K562 (cell line): Measurements from ENCODE around the gene DELE1. TPM values are rescaled to one million over a fixed set of nuclear protein-coding genes. Genes with fewer than 3 reads are reported as not detected.

Source experiments
- CCAR2 ChIP-seq: fragments of 200-400 bp; formaldehyde crosslinking; IDR thresholded peaks from 2 replicates; pipeline ENCODE4 v1.6.1; 2017; ENCODE audit warnings: mild to moderate bottlenecking, low read depth, low read length
- CHCHD3 ChIP-seq: fragments of 250-450 bp; sonication (Bioruptor Pico); IDR thresholded peaks from 2 replicates; pipeline ENCODE4 v2.1.2; 2022; ENCODE audit warnings: mild to moderate bottlenecking
- CREM ChIP-seq: IDR thresholded peaks from 2 replicates; pipeline ENCODE4 v1.6.1; 2014; ENCODE audit warnings: antibody characterized with exemption, low read depth
- DEAF1 ChIP-seq: fragments of 450-650 bp; formaldehyde crosslinking; IDR thresholded peaks from 2 replicates; pipeline ENCODE4 v1.4.0; 2020; ENCODE audit warnings: mild to moderate bottlenecking, moderate library complexity
- E2F4 ChIP-seq: sonication (generic); formaldehyde crosslinking; IDR thresholded peaks from 2 replicates; pipeline ENCODE4 v1.8.0; 2022; ENCODE audit warnings: mild to moderate bottlenecking, low read depth, missing genetic modification reagents
- ELK3 ChIP-seq: fragments of 450-650 bp; formaldehyde crosslinking; IDR thresholded peaks from 2 replicates; pipeline ENCODE4 v1.4.0; 2020; ENCODE audit warnings: mild to moderate bottlenecking
- FOXO4 ChIP-seq: fragments of 450-650 bp; formaldehyde crosslinking; IDR thresholded peaks from 2 replicates; pipeline ENCODE4 v1.4.0; 2020; ENCODE audit warnings: mild to moderate bottlenecking, moderate library complexity
- IRF1 ChIP-seq: sonication (generic); formaldehyde crosslinking; IDR thresholded peaks from 2 replicates; pipeline ENCODE4 v1.8.0; 2022; ENCODE audit warnings: missing genetic modification reagents, mild to moderate bottlenecking, borderline replicate concordance
- MCM5 ChIP-seq: fragments of 450-650 bp; IDR thresholded peaks from 2 replicates; pipeline ENCODE4 v1.6.1; 2016; ENCODE audit warnings: low read depth
- NCOA1 ChIP-seq: fragments of 450-650 bp; IDR thresholded peaks from 2 replicates; pipeline ENCODE4 v1.6.1; 2016; ENCODE audit warnings: low read depth
- NFE2L1 ChIP-seq: fragments of 450-650 bp; IDR thresholded peaks from 2 replicates; pipeline ENCODE4 v1.6.1; 2016; ENCODE audit warnings: missing genetic modification characterization, low read depth, mild to moderate bottlenecking, missing compliant biosample characterization, moderate library complexity, borderline replicate concordance
- NKRF ChIP-seq: fragments of 450-650 bp; IDR thresholded peaks from 2 replicates; pipeline ENCODE4 v1.6.1; 2016; ENCODE audit warnings: borderline replicate concordance
- NR2C1 ChIP-seq, 2 experiments: fragments of 450-650 bp; IDR thresholded peaks; 2 replicates each; pipeline ENCODE4 v1.6.1; 2017; ENCODE audit warnings: mild to moderate bottlenecking in 2 of 2, antibody characterized with exemption in 1 of 2, inconsistent platforms in 1 of 2, missing compliant biosample characterization in 1 of 2, missing genetic modification characterization in 1 of 2
- PPARD ChIP-seq: fragments of 250-450 bp; sonication (Bioruptor Pico); IDR thresholded peaks from 2 replicates; pipeline ENCODE4 v1.8.0; 2022; ENCODE audit warnings: inconsistent platforms, mild to moderate bottlenecking, moderate library complexity
- RHOXF2B ChIP-seq: fragments of 250-450 bp; sonication (Bioruptor Pico); conservative IDR thresholded peaks from 2 replicates; pipeline ENCODE4 v1.5.1; 2021
- SRSF9 ChIP-seq: fragments of 200-400 bp; formaldehyde crosslinking; IDR thresholded peaks from 2 replicates; pipeline ENCODE4 v1.6.1; 2017; ENCODE audit warnings: low read depth, low read length, borderline replicate concordance
- TCF3 ChIP-seq: sonication (generic); formaldehyde crosslinking; IDR thresholded peaks from 2 replicates; pipeline ENCODE4 v1.4.0; 2020; ENCODE audit warnings: mild to moderate bottlenecking, missing genetic modification reagents
- ZNF146 ChIP-seq: IDR thresholded peaks from one replicate; pipeline ENCODE4 v1.6.1; 2018; ENCODE audit warnings: missing compliant biosample characterization; ENCODE audit not compliant: unreplicated experiment
- ZNF75A ChIP-seq: fragments of 450-650 bp; formaldehyde crosslinking; IDR thresholded peaks from 2 replicates; pipeline ENCODE4 v1.4.0; 2020; ENCODE audit warnings: mild to moderate bottlenecking
- ZNF764 ChIP-seq: fragments of 250-450 bp; sonication (Bioruptor Pico); IDR thresholded peaks from 2 replicates; pipeline ENCODE4 v1.4.0; 2020; ENCODE audit warnings: low read depth, mild to moderate bottlenecking, moderate library complexity
- polyA plus RNA-seq, 8 experiments: library from polyadenylated mRNA; depleted of rRNA in 4 of 8; stranded (reverse) in 5 of 8; unstranded in 3 of 8; fragments of >200 nt; fragmentation: Nextera tagmentation in 2 of 8; fragmentation: Illumina TruSeq in 1 of 8; extraction: Ambion mirVana in 2 of 8; extraction: Trizol in 1 of 8; gene quantifications; 2 replicates each; pipeline versions ENCODE4 v1.2.1 to v1.2.3, GENCODE V29; 2011 to 2014; ENCODE audit warnings: inconsistent platforms in 1 of 8, missing spikeins in 1 of 8
- total RNA-seq, 7 experiments: library from RNA; depleted of rRNA in 6 of 7; stranded (reverse); fragments of >200 nt in 6 of 7; fragmentation: Illumina TruSeq in 2 of 7; extraction: Trizol in 2 of 7; gene quantifications; 2 replicates each; pipeline versions ENCODE4 v1.2.1 to v1.2.3, GENCODE V29; 2011 to 2021; ENCODE audit warnings: low replicate concordance in 1 of 7

The DELE1 gene
- total and polyA plus RNA-seq, 9 of the 15 experiments (the other 6 are each of a cell fraction or from before 2014, with no cell fraction given) = 16.6 to 74.4 (median 49.8) TPM

GRCh38 chr5:141875795-141876627 lies 47.7 kb upstream of the DELE1 start (continued):
- no peak for TF ChIP-seq NR2C1 (IDR thresholded peaks at IDR 0.05)
- no peak for TF ChIP-seq NR2C1 (tag; IDR thresholded peaks at IDR 0.05)
- TF ChIP-seq ZNF75A (CRISPR knock-in tag) = no peak
- no peak for TF ChIP-seq RHOXF2B
- no peak for TF ChIP-seq MCM5
- TF ChIP-seq ELK3 (CRISPR knock-in tag) = no peak
- no peak; the same call in 1 of the 2 replicates for TF ChIP-seq NCOA1
- no peak for TF ChIP-seq PPARD (CRISPR knock-in tag)
- no peak for TF ChIP-seq DEAF1 (CRISPR knock-in tag)
- no peak for TF ChIP-seq ZNF764
- TF ChIP-seq TCF3 (CRISPR knock-in tag) = peak; percentile 79
- no peak for TF ChIP-seq E2F4 (CRISPR knock-in tag)
- no peak for TF ChIP-seq CCAR2
- TF ChIP-seq FOXO4 (CRISPR knock-in tag) = no peak
- peak; percentile 53 for TF ChIP-seq CREM
- TF ChIP-seq SRSF9 = no peak
- TF ChIP-seq NFE2L1 = no peak
- no peak for TF ChIP-seq CHCHD3 (CRISPR knock-in tag)
- no peak for TF ChIP-seq ZNF146 (CRISPR knock-in tag)
- no peak for TF ChIP-seq NKRF
- no peak for TF ChIP-seq IRF1 (CRISPR knock-in tag)
